SJSA1 (cell line): ENCODE measurements around the gene PHACTR3. TPM values are rescaled to one million over a fixed set of nuclear protein-coding genes. Genes with fewer than 3 reads are reported as not detected.

Experiments used
- DNase-seq, 2 experiments: peaks; one replicate each; pipeline ENCODE4 v3.0.0-alpha.2; 2015 to 2020; ENCODE audit warnings: low spot score in 2 of 2, low read depth in 1 of 2
- H3K27ac ChIP-seq: fragments of 250-450 bp; sonication (Bioruptor Pico); 2 replicates; pipeline ENCODE4 v1.5.1; 2020; ENCODE audit warnings: mild to moderate bottlenecking, moderate library complexity
- H3K27me3 ChIP-seq: fragments of 250-450 bp; sonication (Bioruptor Pico); replicated peaks from 2 replicates; pipeline ENCODE4 v1.5.1; 2020; ENCODE audit warnings: mild to moderate bottlenecking, moderate library complexity
- H3K36me3 ChIP-seq: fragments of 250-450 bp; sonication (Bioruptor Pico); 2 replicates; pipeline ENCODE4 v1.5.1; 2020; ENCODE audit warnings: mild to moderate bottlenecking
- H3K4me1 ChIP-seq: fragments of 250-450 bp; sonication (Bioruptor Pico); replicated peaks from 2 replicates; pipeline ENCODE4 v1.6.1; 2021; ENCODE audit warnings: mild to moderate bottlenecking
- H3K4me3 ChIP-seq: fragments of 250-450 bp; sonication (Bioruptor Pico); 2 replicates; pipeline ENCODE4 v1.5.1; 2020; ENCODE audit warnings: mild to moderate bottlenecking
- H3K9me3 ChIP-seq: fragments of 250-450 bp; sonication (Bioruptor Pico); replicated peaks from 2 replicates; pipeline ENCODE4 v1.5.1; 2020; ENCODE audit warnings: mild to moderate bottlenecking
- total RNA-seq: library from RNA; depleted of rRNA; stranded (reverse); fragments of >200 nt; shearing (Covaris generic); gene quantifications from 2 replicates; pipeline ENCODE4 v1.2.3, GENCODE V29; 2014

The PHACTR3 gene
- total RNA-seq, 1 experiment from 2014 or later: not detected

GRCh38 chr20:59644371-59644939, 40.1 kb downstream of the PHACTR3 start:
- Histone ChIP-seq H3K36me3 (no peaks in the 10 kb centered on the region), H3K4me1 (no peaks in the 10 kb centered on the region), H3K27ac (no peak overlapping the region), H3K4me3 (no peak overlapping the region), H3K9me3 (no peaks in the 10 kb centered on the region), H3K27me3 (peaks cover 3% of the 10 kb centered on the region; the same call in 1 of the 2 replicates)
- peak in 1 of 2 experiments; percentile 27 for DNase-seq

GRCh38 chr20:59645271-59645670, 40.9 kb downstream of the PHACTR3 start:
- Histone ChIP-seq H3K36me3 (no peaks in the 10 kb centered on the region), H3K4me1 (no peaks in the 10 kb centered on the region), H3K27ac (no peak overlapping the region), H3K9me3 (no peaks in the 10 kb centered on the region), H3K27me3 (peaks cover 3% of the 10 kb centered on the region; the same call in 1 of the 2 replicates), H3K4me3 (no peak overlapping the region)
- DNase-seq: peak in 1 of 2 experiments; percentile 31

GRCh38 chr20:59645761-59646171, 41.4 kb downstream of the PHACTR3 start:
- Histone ChIP-seq H3K4me3 (no peak overlapping the region), H3K36me3 (no peaks in the 10 kb centered on the region), H3K9me3 (no peaks in the 10 kb centered on the region), H3K27me3 (peaks cover 3% of the 10 kb centered on the region; the same call in 1 of the 2 replicates), H3K27ac (no peak overlapping the region), H3K4me1 (no peaks in the 10 kb centered on the region)
- DNase-seq: peak in 1 of 2 experiments; percentile 27

DNA sequence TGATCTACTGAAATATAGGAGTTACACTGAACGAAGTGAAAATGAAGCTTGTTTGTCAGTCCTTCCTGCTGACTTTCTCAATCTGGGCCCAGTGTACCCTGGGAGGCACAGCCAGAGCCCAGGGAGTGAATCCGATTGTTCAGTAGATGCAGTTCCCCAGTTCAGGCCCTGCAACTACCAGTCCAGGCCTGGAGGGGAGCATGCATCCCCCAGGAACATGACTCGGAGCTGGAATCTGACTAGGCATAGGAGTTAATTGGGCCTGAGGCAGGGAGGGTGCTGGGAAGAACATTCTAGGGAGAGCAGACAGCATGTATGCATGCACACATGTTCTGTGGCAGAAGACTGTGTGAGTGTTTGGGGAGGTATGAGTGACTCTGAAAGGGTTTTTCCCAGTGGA, 42.1 kb downstream of the PHACTR3 start:
- H3K27ac ChIP-seq: no peak overlapping the region
- no peaks in the 10 kb centered on the region for H3K36me3 ChIP-seq
- H3K9me3 ChIP-seq: no peaks in the 10 kb centered on the region
- no peaks in the 10 kb centered on the region for H3K4me1 ChIP-seq
- no peak overlapping the region for H3K4me3 ChIP-seq
- peak in 1 of 2 experiments; percentile 14 for DNase-seq
- peaks cover 3% of the 10 kb centered on the region; the same call in 1 of the 2 replicates for H3K27me3 ChIP-seq

- Histone ChIP-seq H3K4me1 (no peaks in the 10 kb centered on the region), H3K27me3 (peaks cover 3% of the 10 kb centered on the region; the same call in 1 of the 2 replicates), H3K27ac (no peak overlapping the region), H3K9me3 (no peaks in the 10 kb centered on the region), H3K4me3 (no peak overlapping the region), H3K36me3 (no peaks in the 10 kb centered on the region)
- no peak for DNase-seq
These were observed 42.9 kb downstream of the PHACTR3 start for GRCh38 chr20:59647271-59647670.

GRCh38 chr20:59648466-59649070, 44.2 kb downstream of the PHACTR3 start:
- H3K9me3 ChIP-seq: no peaks in the 10 kb centered on the region
- no peak overlapping the region for H3K4me3 ChIP-seq
- peak in 1 of 2 experiments; percentile 8 for DNase-seq
- no peaks in the 10 kb centered on the region; the same call in 1 of the 2 replicates for H3K27me3 ChIP-seq
- H3K36me3 ChIP-seq: no peaks in the 10 kb centered on the region
- no peak overlapping the region for H3K27ac ChIP-seq
- H3K4me1 ChIP-seq: no peaks in the 10 kb centered on the region

DNA sequence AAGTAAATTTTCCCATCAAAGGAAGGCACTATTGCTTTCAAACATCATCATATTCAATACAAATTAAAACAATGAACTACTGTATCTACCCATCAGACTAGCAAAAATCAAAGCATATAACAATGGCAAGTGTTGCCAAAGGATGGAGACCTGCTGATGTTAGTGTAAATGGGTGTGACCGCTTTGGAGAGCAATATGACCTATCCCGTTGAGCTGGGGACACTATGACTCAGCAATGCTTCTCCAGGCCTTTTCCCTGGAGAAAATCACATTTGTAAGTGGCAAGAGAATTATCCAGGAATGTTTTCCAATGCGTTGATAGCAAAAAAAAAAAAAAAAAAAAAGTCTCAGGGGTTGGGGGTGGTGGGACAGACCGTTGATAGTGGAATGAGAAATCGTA, 46.1 kb downstream of the PHACTR3 start:
- Histone ChIP-seq H3K36me3 (no peaks in the 10 kb centered on the region), H3K4me1 (no peaks in the 10 kb centered on the region), H3K4me3 (no peak overlapping the region), H3K27ac (no peak overlapping the region), H3K27me3 (no peaks in the 10 kb centered on the region; the same call in 1 of the 2 replicates), H3K9me3 (no peaks in the 10 kb centered on the region)
- no peak for DNase-seq

DNA sequence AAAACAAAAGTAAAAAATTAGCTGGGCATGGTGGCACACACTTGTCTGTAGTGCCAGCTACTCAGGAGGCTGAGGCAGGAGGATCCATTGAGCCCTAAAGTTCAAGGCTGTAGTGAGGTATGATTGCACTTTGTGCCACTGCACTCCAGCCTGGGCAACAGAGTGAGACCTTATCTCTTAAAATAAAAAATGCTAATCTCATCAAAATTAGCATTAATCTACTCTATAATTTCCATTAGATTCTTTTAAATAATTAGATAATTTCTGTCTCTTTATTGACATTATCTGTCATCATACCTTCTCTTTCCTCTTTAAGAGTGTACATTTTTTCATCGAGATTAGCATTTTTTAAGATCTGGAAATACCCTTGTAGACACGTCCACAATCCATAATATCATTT, 48.0 kb downstream of the PHACTR3 start:
- no peaks in the 10 kb centered on the region for H3K9me3 ChIP-seq
- H3K4me1 ChIP-seq: no peaks in the 10 kb centered on the region

GRCh38 chr20:59656417-59656816, 52.1 kb downstream of the PHACTR3 start:
- H3K27ac ChIP-seq: no peak overlapping the region
- no peaks in the 10 kb centered on the region; the same call in 1 of the 2 replicates for H3K9me3 ChIP-seq
- H3K27me3 ChIP-seq: no peaks in the 10 kb centered on the region
- no peak for DNase-seq
- no peaks in the 10 kb centered on the region for H3K36me3 ChIP-seq
- no peaks in the 10 kb centered on the region for H3K4me1 ChIP-seq
- no peak overlapping the region for H3K4me3 ChIP-seq

More for the DNA sequence above, 48.0 kb downstream of the PHACTR3 start:
- H3K4me3 ChIP-seq: no peak overlapping the region
- DNase-seq: no peak
- H3K27me3 ChIP-seq: no peaks in the 10 kb centered on the region
- H3K27ac ChIP-seq: no peak overlapping the region
- H3K36me3 ChIP-seq: no peaks in the 10 kb centered on the region

DNA sequence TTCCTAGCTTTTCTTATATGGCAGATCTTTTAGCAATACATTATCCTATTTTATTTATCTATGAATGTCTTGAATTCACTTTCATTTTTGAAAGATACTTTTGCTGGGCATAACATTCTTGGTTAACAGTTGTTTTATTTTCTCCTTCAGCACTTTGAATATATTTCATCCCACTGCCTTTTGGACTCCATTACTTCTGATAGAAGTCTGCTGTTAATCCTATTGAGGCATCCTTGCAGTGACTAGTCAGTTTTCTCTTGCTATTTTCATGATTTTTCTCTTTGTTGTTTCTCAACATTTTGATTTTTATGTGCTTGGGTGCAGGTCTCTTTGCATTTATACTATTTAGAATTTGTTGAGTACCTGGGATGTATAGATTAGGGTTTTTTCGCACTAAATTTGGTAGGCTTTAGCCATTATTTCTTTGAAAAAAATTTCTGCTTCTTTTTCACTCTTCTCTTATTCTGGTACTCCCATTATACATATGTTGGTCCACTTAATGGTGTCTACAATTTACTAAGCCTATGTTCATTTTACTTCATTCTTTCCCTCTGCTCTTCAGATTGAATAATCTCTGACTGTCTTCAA, 53.2 kb downstream of the PHACTR3 start:
- DNase-seq: no peak
- no peaks in the 10 kb centered on the region for H3K36me3 ChIP-seq
- no peak overlapping the region for H3K4me3 ChIP-seq
- H3K27ac ChIP-seq: no peak overlapping the region
- H3K27me3 ChIP-seq: no peaks in the 10 kb centered on the region
- H3K4me1 ChIP-seq: no peaks in the 10 kb centered on the region
- no peaks in the 10 kb centered on the region; the same call in 1 of the 2 replicates for H3K9me3 ChIP-seq

GRCh38 chr20:59660471-59660870, 56.1 kb downstream of the PHACTR3 start:
- no peak overlapping the region for H3K27ac ChIP-seq
- no peak for DNase-seq
- 0 out of 2 replicates have a peak, but pooled peaks cover 3% of the 10 kb centered on the region for H3K27me3 ChIP-seq
- H3K4me1 ChIP-seq: no peaks in the 10 kb centered on the region
- H3K4me3 ChIP-seq: no peak overlapping the region
- no peaks in the 10 kb centered on the region; the same call in 1 of the 2 replicates for H3K9me3 ChIP-seq
- no peaks in the 10 kb centered on the region for H3K36me3 ChIP-seq

GRCh38 chr20:59661153-59661552, 56.8 kb downstream of the PHACTR3 start:
- H3K27me3 ChIP-seq: 0 out of 2 replicates have a peak, but pooled peaks cover 3% of the 10 kb centered on the region
- no peaks in the 10 kb centered on the region for H3K4me1 ChIP-seq
- H3K36me3 ChIP-seq: no peaks in the 10 kb centered on the region
- no peak overlapping the region for H3K27ac ChIP-seq
- H3K4me3 ChIP-seq: no peak overlapping the region
- no peaks in the 10 kb centered on the region; the same call in 1 of the 2 replicates for H3K9me3 ChIP-seq
- DNase-seq: peak in 1 of 2 experiments; percentile 28

DNA sequence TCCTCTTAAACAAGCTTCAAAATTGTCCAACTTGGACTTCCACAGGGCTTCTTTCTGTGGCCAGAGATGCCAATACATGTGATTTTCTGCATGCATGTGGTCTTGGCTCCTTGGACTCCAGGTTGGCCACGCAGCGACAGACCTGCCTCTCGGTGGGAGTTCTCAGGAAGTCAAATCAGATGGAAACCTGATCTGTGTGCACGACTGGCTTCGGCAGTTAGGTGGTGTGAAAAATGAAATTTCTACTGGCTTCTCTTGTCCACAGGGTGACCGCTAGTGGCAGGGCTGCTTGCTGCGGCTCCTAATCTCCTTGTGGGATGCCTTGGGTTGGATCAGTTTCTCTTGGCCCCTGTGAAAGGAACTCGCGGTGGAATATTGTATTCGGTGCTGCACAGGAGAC, 57.3 kb downstream of the PHACTR3 start:
- no peak overlapping the region for H3K27ac ChIP-seq
- no peak overlapping the region for H3K4me3 ChIP-seq
- H3K9me3 ChIP-seq: no peaks in the 10 kb centered on the region; the same call in 1 of the 2 replicates
- H3K27me3 ChIP-seq: 0 out of 2 replicates have a peak, but pooled peaks cover 3% of the 10 kb centered on the region
- DNase-seq: no peak
- H3K36me3 ChIP-seq: no peaks in the 10 kb centered on the region
- no peaks in the 10 kb centered on the region for H3K4me1 ChIP-seq

- no peak overlapping the region for H3K27ac ChIP-seq
- H3K27me3 ChIP-seq: 0 out of 2 replicates have a peak, but pooled peaks cover 3% of the 10 kb centered on the region
- no peaks in the 10 kb centered on the region; the same call in 1 of the 2 replicates for H3K9me3 ChIP-seq
- H3K4me3 ChIP-seq: no peak overlapping the region
- no peaks in the 10 kb centered on the region for H3K4me1 ChIP-seq
- no peaks in the 10 kb centered on the region for H3K36me3 ChIP-seq
- DNase-seq: no peak
These were observed 57.8 kb downstream of the PHACTR3 start for GRCh38 chr20:59662161-59662560.
